ENCODE measurements around the gene SHFL. TPM values are rescaled to one million over a fixed set of nuclear protein-coding genes. Genes with fewer than 3 reads are reported as not detected.

The SHFL gene
- total RNA-seq, 1 experiment from 2014 or later = 21.1 TPM

DNA sequence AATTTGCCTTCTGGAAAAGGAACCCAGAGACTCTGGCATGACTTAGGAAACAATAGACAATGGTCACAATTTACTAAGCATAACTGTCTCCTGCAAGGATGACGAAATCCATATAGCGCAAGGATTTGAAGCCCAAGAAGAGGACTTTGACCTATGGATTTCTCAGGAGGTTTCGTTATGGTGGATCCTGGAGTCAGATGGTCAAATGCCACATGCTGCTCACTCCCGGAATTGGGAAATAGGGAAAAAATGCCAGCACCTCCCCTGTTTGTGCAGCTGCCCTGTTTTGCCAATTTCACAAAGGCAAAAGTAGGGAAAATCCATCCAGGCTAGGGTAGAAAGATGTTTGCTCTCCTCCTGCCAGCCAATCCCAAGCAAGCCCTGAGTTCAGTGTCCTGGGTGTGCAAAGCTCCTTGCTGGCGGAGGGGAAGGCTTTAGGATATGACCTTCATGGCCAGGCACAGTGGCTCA lies 49.5 kb upstream of the SHFL start:
- H3K27me3 Mint-ChIP-seq (ENCODE audit: low read depth) = peaks cover 84% of the 10 kb centered on the region

More for the DNA sequence above, 49.5 kb upstream of the SHFL start:
- H3K4me1 Mint-ChIP-seq = peaks cover 6 to 13% of the 10 kb centered on the region in 2 experiments; a peak in 3 of 4 replicates
- no peak overlapping the region for H2BK5ac ChIP-seq (ENCODE audit: insufficient read length, low read length)
- H3K27ac Mint-ChIP-seq = no peak overlapping the region
- no peak overlapping the region for H2BK12ac ChIP-seq (ENCODE audit: insufficient read length, low read depth, low read length)
- H3K4ac ChIP-seq (ENCODE audit: low read depth, low read length) = no peak overlapping the region
- no peaks in the 10 kb centered on the region for H3K4me1 ChIP-seq (ENCODE audit: insufficient read depth, low read length)
- H2BK120ac ChIP-seq (ENCODE audit: low read depth, low read length, poor library complexity, severe bottlenecking) = no peak overlapping the region
- no peak overlapping the region for H3K27ac ChIP-seq (ENCODE audit: insufficient read length, low read depth, low read length)
- no peak overlapping the region for H2AK5ac ChIP-seq (ENCODE audit: insufficient read length, low read length)
- no peak overlapping the region for H3K4me2 ChIP-seq (ENCODE audit: insufficient read depth, insufficient read length, low read length)
- H3K79me1 ChIP-seq (ENCODE audit: insufficient read depth, low read depth, low read length, poor library complexity, severe bottlenecking) = no peaks in the 10 kb centered on the region
- no peaks in the 10 kb centered on the region for H3K27me3 ChIP-seq (ENCODE audit: insufficient read depth, low read length)
- H4K91ac ChIP-seq (ENCODE audit: insufficient read length, low read depth, low read length) = no peak overlapping the region
- no peak overlapping the region for H3K14ac ChIP-seq (ENCODE audit: insufficient read depth, low read length)
- WGBS (ENCODE audit: extremely low coverage, insufficient read length, low lambda C conversion rate) = no CpG with 5 or more reads among the region's 5 CpGs
- H3K79me2 ChIP-seq (ENCODE audit: insufficient read depth, low read length) = no peaks in the 10 kb centered on the region
- H2BK15ac ChIP-seq (ENCODE audit: low read depth, low read length) = no peak overlapping the region
- no peak for DNase-seq
- no peaks in the 10 kb centered on the region for H3K36me3 Mint-ChIP-seq (ENCODE audit: insufficient read depth in 1 of 3, low read depth in 3 of 3)
- no peak overlapping the region for H3K9ac ChIP-seq (ENCODE audit: extremely low read depth, insufficient read length, low read length)
- no peaks in the 10 kb centered on the region for H3K9me3 Mint-ChIP-seq
- H3K23me2 ChIP-seq (ENCODE audit: insufficient read length, low read depth, low read length, poor library complexity, severe bottlenecking) = no peaks in the 10 kb centered on the region
- H4K8ac ChIP-seq (replicated peaks; ENCODE audit: insufficient read length, low read depth, low read length) = no peak overlapping the region
- H3K9me3 ChIP-seq (ENCODE audit: control insufficient read depth, low read depth, low read length) = no peaks in the 10 kb centered on the region
- no peak overlapping the region for H3K18ac ChIP-seq (ENCODE audit: insufficient read length, low read depth, low read length)
- H3K23ac ChIP-seq (ENCODE audit: insufficient read length, low read depth, low read length) = no peak overlapping the region
- H2AFZ ChIP-seq (ENCODE audit: low read length) = no peak overlapping the region
- H2BK20ac ChIP-seq (ENCODE audit: low read depth, low read length, poor library complexity, severe bottlenecking) = no peak overlapping the region
- no peak overlapping the region for H3K56ac ChIP-seq (ENCODE audit: insufficient read length, low read depth, low read length)
- TF ChIP-seq, protein P1, sequence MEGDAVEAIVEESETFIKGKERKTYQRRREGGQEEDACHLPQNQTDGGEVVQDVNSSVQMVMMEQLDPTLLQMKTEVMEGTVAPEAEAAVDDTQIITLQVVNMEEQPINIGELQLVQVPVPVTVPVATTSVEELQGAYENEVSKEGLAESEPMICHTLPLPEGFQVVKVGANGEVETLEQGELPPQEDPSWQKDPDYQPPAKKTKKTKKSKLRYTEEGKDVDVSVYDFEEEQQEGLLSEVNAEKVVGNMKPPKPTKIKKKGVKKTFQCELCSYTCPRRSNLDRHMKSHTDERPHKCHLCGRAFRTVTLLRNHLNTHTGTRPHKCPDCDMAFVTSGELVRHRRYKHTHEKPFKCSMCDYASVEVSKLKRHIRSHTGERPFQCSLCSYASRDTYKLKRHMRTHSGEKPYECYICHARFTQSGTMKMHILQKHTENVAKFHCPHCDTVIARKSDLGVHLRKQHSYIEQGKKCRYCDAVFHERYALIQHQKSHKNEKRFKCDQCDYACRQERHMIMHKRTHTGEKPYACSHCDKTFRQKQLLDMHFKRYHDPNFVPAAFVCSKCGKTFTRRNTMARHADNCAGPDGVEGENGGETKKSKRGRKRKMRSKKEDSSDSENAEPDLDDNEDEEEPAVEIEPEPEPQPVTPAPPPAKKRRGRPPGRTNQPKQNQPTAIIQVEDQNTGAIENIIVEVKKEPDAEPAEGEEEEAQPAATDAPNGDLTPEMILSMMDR (conservative IDR thresholded peaks at IDR 0.05) = no peak
- H3T11ph ChIP-seq (ENCODE audit: low read length) = no peak overlapping the region
- no peaks in the 10 kb centered on the region for H4K20me1 ChIP-seq (ENCODE audit: control insufficient read depth, insufficient read depth, insufficient read length)
- H4K5ac ChIP-seq (ENCODE audit: insufficient read length, low read depth, low read length) = no peak overlapping the region
- no peak overlapping the region for H3K4me3 Mint-ChIP-seq

All from H9 (cell line).